Activated naive CD8-positive, alpha-beta T cell treated with anti-CD3 and anti-CD28 coated beads, Interleukin-2, amount 10 ng/mL, durations not matched to agents 7 days and 5 days (primary cell): ENCODE results near the gene CDH13. TPM values are rescaled to one million over a fixed set of nuclear protein-coding genes. Genes with fewer than 3 reads are reported as not detected.
"Not testable (repeated sequence)": the region's sequence is repeated elsewhere in the genome, so short reads cannot be mapped to it uniquely, and the experiment has no call there.

ENCODE experiments used
- ATAC-seq: fragments of 150-1000 bp; cut with Tn5 transposase; one replicate; pipeline ENCODE4 v1.10.0; 2021; ENCODE audit warnings: low read depth, moderate library complexity
- POLR2A ChIA-PET: fragments of 350-600 bp; sonication (Branson Sonifier 250); formaldehyde crosslinking; loops from one replicate; lab custom pipeline; 2021; ENCODE audit warnings: antibody characterized with exemption; lab: Charles Lee
- DNase-seq: peaks from one replicate; pipeline ENCODE4 v3.0.0; 2021
- H3K27ac Mint-ChIP-seq: one replicate; pipeline ENCODE4 v1.8.0; 2022; ENCODE audit warnings: mild to moderate bottlenecking, mixed read lengths
- H3K27me3 Mint-ChIP-seq: one replicate; pipeline ENCODE4 v1.8.0; 2022; ENCODE audit warnings: mild to moderate bottlenecking, moderate library complexity, mixed read lengths
- H3K36me3 Mint-ChIP-seq: one replicate; pipeline ENCODE4 v1.8.0; 2021; ENCODE audit warnings: mild to moderate bottlenecking, mixed read lengths
- H3K4me1 Mint-ChIP-seq: one replicate; pipeline ENCODE4 v1.8.0; 2021; ENCODE audit warnings: mixed read lengths
- H3K4me3 Mint-ChIP-seq: one replicate; pipeline ENCODE4 v1.8.0; 2022; ENCODE audit warnings: mild to moderate bottlenecking, moderate library complexity, mixed read lengths
- H3K9me3 Mint-ChIP-seq: one replicate; pipeline ENCODE4 v1.8.0; 2021; ENCODE audit warnings: mixed read lengths
- total RNA-seq, 2 experiments: library from RNA; stranded (reverse); gene quantifications; one replicate each; pipeline ENCODE4 v1.2.3, GENCODE V29; 2021

The CDH13 gene
- total RNA-seq, 2 experiments from 2014 or later, result not detected

DNA sequence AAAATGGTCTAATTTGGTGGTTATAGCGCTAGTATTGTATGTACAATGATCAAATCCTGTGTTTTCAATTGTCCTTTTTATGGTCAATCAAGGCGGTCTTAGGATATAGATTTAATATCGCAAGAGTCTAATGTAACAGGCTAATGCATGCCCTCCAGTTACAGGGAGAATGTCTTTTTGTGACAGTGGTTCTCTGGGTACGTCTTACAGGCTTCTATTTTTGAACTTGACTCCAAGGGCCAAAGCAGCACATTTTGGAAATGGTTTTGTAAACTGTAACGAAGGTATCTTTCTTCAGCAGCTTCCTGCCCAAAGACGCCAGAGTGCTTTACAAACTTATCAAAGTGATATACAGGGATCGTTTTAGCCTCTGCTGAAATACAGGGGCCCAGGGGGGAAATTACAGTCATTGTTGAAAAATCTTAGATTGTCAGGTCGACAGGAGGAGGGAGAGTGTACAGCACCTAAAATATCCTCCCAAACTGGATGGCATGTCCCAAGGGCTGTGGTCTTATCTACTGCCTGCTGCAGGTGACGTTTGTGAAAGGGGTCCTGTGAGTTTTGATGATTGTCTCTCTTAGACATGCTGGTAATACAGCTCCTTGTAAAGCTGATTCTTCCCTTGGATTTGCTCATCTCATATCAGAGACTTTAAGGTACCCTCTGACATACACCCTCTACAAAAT lies 288.5 kb downstream of the CDH13 start:
- H3K36me3 Mint-ChIP-seq, result no peaks in the 10 kb centered on the region
- DNase-seq, result no peak

DNA sequence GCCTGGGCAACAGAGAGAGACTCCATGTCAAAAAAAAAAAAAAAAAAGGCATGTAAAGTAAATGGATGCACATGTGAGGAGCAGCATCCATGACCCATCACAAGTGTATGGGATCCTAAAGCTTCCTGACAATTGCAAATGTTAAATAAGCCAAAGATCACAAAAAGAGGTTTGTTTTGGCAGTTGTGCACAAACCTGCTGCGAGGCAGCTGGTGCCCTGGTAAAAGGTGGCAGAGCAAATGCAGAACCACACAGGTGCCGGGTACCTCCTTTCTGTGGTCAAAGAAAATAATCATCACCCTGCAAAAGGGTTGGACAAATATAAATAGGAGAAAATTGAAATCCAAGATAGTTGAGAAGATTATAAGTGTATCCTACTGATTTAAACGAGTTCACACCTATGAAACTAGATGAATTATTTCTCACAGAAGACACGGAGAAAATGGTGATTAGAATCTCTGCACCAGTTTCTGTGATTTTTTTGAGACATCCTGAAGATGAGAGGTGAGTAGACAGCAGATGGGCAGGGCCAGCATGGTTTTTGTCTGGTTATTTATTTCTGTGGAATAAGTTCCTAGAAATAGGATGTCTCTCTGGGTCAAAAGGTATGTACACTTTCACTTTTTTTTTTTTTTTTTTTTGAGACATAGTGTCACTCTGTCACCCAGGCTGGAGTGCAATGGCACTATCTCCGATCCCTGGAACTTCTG lies 291.3 kb downstream of the CDH13 start:
- Mint-ChIP-seq H3K36me3 (no peaks in the 10 kb centered on the region), H3K27ac (no peak overlapping the region), H3K27me3 (peaks cover 9% of the 10 kb centered on the region), H3K4me3 (no peak overlapping the region), H3K9me3 (peaks cover 2% of the 10 kb centered on the region), H3K4me1 (no peaks in the 10 kb centered on the region)
- DNase-seq (no peak), ATAC-seq (no peak)
- POLR2A ChIA-PET, result no interaction called here

More for the DNA sequence above, 288.5 kb downstream of the CDH13 start:
- Mint-ChIP-seq H3K27me3 (peaks cover 9% of the 10 kb centered on the region), H3K9me3 (peaks cover 5% of the 10 kb centered on the region), H3K27ac (no peak overlapping the region), H3K4me1 (no peaks in the 10 kb centered on the region), H3K4me3 (no peak overlapping the region)
- no peak for ATAC-seq
- POLR2A ChIA-PET, result no interaction called here

DNA sequence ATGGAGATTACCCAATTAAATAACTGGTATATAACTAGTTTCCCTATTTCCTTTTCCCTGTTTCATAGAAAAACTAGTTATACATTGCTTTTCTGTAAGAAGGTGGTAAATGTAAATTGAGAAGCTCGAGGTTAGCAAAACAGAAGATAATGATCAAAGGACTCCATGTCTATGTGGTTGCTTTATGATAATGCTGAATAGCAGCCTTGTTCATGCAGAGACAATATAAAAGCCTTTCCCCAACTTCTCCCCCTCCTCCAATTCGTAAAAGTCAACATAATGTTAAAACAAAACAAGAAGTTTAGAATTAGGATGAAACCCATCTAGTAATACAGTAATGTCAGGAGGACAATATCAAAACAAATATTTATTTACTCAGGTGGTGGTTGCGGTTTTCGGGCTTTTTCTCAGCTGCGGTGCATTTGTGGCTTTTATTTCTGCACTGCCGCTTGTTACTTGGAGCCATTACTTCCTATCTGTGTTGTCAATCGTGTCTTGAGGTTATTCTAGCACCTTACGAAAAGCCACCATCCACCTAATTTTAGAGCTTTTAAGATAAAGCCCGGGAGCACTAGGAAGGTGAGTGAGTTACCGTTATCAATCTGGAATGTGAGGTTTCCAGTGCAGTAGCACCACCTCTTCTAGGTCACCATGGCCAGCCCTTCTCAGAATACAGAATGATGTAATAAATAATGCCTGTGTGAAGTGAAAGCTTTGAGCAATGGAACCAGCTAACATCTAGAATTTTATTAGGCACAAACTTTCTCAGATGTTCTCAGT lies 297.5 kb downstream of the CDH13 start:
- no peak for DNase-seq
- peaks cover 2% of the 10 kb centered on the region for H3K9me3 Mint-ChIP-seq
- ATAC-seq, result no peak
- POLR2A ChIA-PET, result no interaction called here
- H3K36me3 Mint-ChIP-seq, result no peaks in the 10 kb centered on the region
- H3K27me3 Mint-ChIP-seq, result peaks cover 7% of the 10 kb centered on the region
- H3K27ac Mint-ChIP-seq, result no peak overlapping the region
- peaks cover 6% of the 10 kb centered on the region for H3K4me1 Mint-ChIP-seq
- H3K4me3 Mint-ChIP-seq, result no peak overlapping the region

DNA sequence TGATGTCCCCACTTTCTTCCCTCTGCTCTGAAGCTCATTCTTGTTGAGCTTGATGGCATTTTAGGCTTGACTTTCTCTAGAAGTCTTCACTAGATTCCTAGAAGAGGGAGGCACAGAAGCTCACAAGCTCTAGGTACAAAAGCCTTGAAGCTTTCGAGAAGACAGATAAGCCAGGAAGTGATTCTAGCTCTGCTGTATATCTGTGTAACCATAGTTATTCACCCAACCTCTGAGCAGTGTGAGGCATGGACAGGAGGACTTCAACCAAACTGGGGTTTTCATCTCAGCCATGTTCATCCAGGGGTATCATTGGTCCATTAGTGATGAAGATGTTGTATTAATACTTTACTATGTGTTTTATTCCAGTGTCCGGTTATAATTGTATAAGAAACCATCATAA lies 299.7 kb downstream of the CDH13 start:
- Mint-ChIP-seq H3K27me3 (peaks cover 7% of the 10 kb centered on the region), H3K4me3 (no peak overlapping the region), H3K27ac (no peak overlapping the region), H3K4me1 (peaks cover 6% of the 10 kb centered on the region), H3K36me3 (no peaks in the 10 kb centered on the region), H3K9me3 (no peaks in the 10 kb centered on the region)
- DNase-seq, result no peak
- no peak for ATAC-seq
- POLR2A ChIA-PET, result no interaction called here

DNA sequence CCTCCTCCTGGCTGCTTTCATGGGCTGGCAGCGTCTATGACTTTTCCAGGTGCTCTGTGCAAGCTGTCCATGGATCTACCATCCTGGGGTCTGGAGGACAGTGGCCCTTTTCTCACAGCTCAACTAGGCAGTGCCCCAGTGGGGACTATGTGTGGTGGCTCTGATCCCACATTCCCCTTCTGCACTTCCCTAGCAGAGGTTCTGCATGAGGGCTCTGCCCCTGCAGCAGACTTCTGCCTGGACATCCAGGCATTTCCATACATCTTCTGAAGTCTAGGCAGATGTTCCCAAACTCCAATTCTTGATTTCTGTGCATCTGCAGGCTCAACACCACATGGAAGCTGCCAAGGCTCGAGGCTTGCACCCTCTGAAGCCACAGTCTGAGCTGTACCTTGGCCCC lies 307.2 kb downstream of the CDH13 start:
- H3K27me3 Mint-ChIP-seq, H3K4me3 Mint-ChIP-seq, H3K36me3 Mint-ChIP-seq, H3K27ac Mint-ChIP-seq, DNase-seq, POLR2A ChIA-PET, ATAC-seq, H3K4me1 Mint-ChIP-seq: not testable (repeated sequence)
- H3K9me3 Mint-ChIP-seq, result peaks cover 12% of the 10 kb centered on the region

DNA sequence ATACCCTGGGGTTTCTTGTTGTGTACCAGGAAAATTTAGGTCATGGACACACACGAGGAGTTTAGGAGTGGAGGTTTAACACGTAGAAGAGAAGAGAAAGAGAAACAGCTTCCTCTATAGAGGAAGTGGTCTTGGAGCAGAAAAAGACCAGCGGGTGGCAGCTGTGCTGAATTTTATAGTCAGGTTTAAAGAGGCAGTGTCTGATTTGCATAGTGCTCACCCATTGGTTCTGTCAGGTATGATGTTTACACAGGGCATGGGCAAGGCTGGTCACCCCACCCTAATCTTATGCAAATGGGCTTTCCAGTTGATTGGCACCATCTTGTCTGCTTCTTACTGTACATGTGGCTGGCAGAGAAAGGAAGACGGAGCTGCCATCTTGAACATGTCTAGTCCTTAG lies 309.0 kb downstream of the CDH13 start:
- no peaks in the 10 kb centered on the region for H3K4me1 Mint-ChIP-seq
- DNase-seq (no peak), ATAC-seq (no peak)
- POLR2A ChIA-PET, result no interaction called here
- no peaks in the 10 kb centered on the region for H3K36me3 Mint-ChIP-seq
- H3K4me3 Mint-ChIP-seq, result no peak overlapping the region
- no peak overlapping the region for H3K27ac Mint-ChIP-seq
- peaks cover 12% of the 10 kb centered on the region for H3K9me3 Mint-ChIP-seq
- H3K27me3 Mint-ChIP-seq, result peaks cover 6% of the 10 kb centered on the region

DNA sequence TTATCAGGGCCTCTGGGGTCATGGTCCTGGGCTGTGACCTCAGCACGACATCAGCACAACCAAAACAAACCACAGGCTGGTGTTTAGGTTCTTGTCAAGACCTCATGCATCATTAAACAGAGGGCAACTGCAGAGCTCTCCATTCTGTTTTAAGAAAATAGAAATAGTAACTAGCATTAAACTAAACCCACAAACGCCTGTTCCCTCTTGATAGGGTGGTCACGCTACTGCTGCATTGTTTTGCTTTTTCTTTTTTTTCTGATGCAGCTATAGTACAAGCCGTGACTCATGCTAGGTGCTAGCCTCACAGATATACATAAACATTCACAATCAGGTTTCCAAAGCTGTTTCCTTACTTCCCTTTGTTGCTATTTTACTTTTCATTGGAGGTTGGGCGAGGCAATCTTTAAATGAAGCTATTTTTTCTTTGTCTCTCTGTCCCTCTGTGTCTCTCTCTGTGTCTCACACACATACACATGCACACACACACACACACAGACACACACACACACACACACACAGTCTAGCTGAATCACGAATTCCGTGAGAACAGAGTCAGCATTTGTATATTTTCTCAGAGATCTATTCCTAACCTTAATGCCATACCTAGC lies 310.3 kb downstream of the CDH13 start:
- ATAC-seq (no peak), DNase-seq (no peak)
- no peaks in the 10 kb centered on the region for H3K36me3 Mint-ChIP-seq
- H3K27ac Mint-ChIP-seq, result no peak overlapping the region
- H3K27me3 Mint-ChIP-seq, result peaks cover 13% of the 10 kb centered on the region
- POLR2A ChIA-PET, result no interaction called here
- peaks cover 14% of the 10 kb centered on the region for H3K9me3 Mint-ChIP-seq
- H3K4me1 Mint-ChIP-seq, result no peaks in the 10 kb centered on the region
- H3K4me3 Mint-ChIP-seq, result no peak overlapping the region

DNA sequence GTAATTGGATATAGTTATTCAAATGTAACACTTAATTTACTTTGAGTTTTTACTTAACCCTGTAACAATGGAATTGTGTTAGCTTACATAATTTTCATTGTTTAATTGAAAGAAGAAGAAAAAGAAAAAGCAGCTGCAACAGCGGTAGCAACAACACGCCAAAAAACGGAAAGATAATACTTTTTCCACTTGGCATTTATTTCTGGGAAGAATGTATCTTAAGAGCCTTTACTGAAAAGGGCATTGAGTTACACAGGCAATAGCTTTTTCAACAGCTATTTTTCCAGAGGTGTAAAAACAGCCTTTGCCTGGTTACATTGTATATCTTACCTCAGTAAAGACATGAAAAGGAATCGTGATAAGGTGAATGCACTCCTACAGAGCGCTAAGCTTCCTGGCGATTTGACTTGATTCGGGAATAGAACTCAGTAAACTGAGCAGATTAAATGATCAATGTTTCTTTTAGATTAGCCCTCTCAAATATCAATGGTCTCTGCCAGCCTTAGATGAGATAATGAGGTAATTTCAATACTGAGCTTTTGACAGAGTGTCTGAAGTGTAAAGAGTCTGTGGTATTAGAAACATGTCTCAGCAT lies 311.3 kb downstream of the CDH13 start:
- DNase-seq (no peak), ATAC-seq (no peak)
- peaks cover 16% of the 10 kb centered on the region for H3K27me3 Mint-ChIP-seq

DNA sequence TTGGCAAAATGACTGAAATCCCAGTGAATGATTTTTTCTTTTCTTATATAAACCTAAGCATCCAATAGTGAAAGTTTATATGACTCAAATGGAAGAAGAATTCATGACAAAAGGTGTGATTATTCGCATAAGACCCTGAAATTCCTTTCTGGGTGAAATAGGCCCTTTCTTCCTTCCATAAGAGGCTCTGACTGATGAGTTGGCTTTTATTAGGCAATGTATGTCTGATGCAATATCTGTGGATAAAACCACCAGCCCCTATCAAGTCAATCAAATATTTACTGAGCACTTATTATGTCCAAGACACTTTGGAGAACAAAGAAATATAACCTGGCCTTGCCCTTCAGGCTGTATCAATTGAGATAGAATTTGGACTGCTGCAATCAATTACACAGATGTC lies 316.6 kb downstream of the CDH13 start:
- POLR2A ChIA-PET, result no interaction called here
- no peak overlapping the region for H3K4me3 Mint-ChIP-seq
- H3K36me3 Mint-ChIP-seq, result no peaks in the 10 kb centered on the region
- DNase-seq, result no peak
- no peak for ATAC-seq
- H3K27me3 Mint-ChIP-seq, result peaks cover 17% of the 10 kb centered on the region
- peaks cover 10% of the 10 kb centered on the region for H3K9me3 Mint-ChIP-seq
- H3K27ac Mint-ChIP-seq, result no peak overlapping the region
- H3K4me1 Mint-ChIP-seq, result peaks cover 7% of the 10 kb centered on the region

More for the DNA sequence above, 311.3 kb downstream of the CDH13 start:
- no peak overlapping the region for H3K27ac Mint-ChIP-seq
- POLR2A ChIA-PET, result no interaction called here
- no peaks in the 10 kb centered on the region for H3K4me1 Mint-ChIP-seq
- H3K36me3 Mint-ChIP-seq, result no peaks in the 10 kb centered on the region
- peaks cover 13% of the 10 kb centered on the region for H3K9me3 Mint-ChIP-seq
- no peak overlapping the region for H3K4me3 Mint-ChIP-seq

DNA sequence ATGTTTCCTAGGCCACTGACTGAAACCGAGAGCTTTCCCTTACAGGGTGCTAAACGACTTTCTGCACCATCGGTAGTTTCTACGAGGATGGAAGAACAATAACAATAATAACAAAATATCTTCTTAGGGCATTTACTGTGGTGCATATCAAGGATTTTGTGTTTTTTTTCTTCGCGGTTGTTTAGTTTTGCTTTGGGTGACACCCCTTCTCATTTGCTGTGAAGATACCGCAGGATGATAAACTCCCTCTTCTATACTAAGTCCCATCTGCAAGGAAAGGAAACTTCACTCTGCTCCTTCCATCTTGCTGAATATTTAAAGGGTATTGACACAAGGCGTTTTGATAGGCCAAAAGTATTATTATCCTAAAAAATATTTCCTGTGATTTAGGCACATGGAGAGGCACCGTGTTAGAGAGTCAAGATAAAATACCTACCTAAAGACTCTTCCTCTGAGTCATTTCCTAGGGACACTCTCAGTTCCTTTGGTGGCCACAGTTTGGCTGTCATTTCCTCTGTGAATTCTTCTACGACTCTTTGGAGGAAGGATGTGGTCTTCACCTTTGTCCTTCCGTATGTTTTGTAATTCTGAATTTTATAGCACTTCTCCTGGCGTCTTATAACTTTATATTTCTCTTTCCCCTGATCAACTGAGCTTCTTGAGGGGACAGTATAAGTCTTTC lies 318.8 kb downstream of the CDH13 start:
- DNase-seq (no peak), ATAC-seq (peak; percentile 66)
- Mint-ChIP-seq H3K4me3 (peak overlapping the region; percentile 4), H3K36me3 (no peaks in the 10 kb centered on the region), H3K27ac (peak overlapping the region; percentile 33), H3K4me1 (peaks cover 9% of the 10 kb centered on the region), H3K27me3 (peaks cover 15% of the 10 kb centered on the region), H3K9me3 (peaks cover 9% of the 10 kb centered on the region)
- POLR2A ChIA-PET, result no interaction called here

DNA sequence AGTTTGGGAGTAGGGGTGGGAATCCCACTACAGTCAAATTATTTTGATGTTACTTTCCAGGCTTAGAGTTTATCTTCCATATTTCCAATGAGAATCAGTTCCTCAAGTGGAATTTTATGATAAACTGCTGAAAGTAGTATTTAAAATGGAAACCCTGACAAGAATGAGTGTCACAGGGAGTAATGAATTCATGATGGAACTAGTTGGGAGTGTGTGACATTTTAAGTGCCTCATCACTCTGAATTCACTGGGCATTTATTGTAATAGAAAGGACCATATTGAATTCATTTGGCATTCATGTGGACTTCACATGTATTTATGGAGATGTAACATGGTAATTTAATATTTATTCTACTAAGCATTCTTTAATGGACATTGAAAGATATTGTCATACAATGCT lies 320.9 kb downstream of the CDH13 start:
- peaks cover 6% of the 10 kb centered on the region for H3K27me3 Mint-ChIP-seq
- POLR2A ChIA-PET, result no interaction called here

DNA sequence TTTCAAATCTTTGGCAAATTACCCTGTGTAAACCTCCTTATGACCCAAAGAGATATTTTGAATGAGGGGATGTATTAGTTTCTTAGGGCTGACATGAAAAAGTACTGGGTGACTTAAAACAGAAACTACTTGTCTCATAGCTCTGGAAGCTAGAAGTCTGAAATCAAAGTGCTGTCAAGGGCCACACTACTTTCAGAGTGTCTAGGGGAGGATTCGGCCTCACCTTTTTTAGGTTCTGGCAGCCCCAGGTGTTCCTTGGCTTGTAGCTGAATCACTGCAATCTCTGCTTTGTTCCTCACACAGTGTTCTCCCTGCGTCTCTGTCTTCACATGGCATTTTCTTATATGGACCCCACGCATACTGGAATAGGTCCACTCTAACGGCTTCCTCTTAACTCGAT lies 322.2 kb downstream of the CDH13 start:
- Mint-ChIP-seq H3K9me3 (peaks cover 6% of the 10 kb centered on the region), H3K4me3 (no peak overlapping the region), H3K4me1 (peaks cover 9% of the 10 kb centered on the region), H3K36me3 (no peaks in the 10 kb centered on the region), H3K27me3 (peaks cover 3% of the 10 kb centered on the region), H3K27ac (no peak overlapping the region)
- POLR2A ChIA-PET, result no interaction called here
- ATAC-seq, result no peak
- no peak for DNase-seq

More for the DNA sequence above, 320.9 kb downstream of the CDH13 start:
- DNase-seq (no peak), ATAC-seq (no peak)
- peaks cover 7% of the 10 kb centered on the region for H3K9me3 Mint-ChIP-seq
- H3K36me3 Mint-ChIP-seq, result no peaks in the 10 kb centered on the region
- H3K4me3 Mint-ChIP-seq, result no peak overlapping the region
- no peak overlapping the region for H3K27ac Mint-ChIP-seq
- H3K4me1 Mint-ChIP-seq, result peaks cover 9% of the 10 kb centered on the region
